ENCODE data around the gene S100A9. TPM values are rescaled to one million over a fixed set of nuclear protein-coding genes. Genes with fewer than 3 reads are reported as not detected.

Gene S100A9
- total and polyA plus RNA-seq, 2 of the 4 experiments (the other 2 are of a cell fraction): not detected

GRCh38 chr1:153372571-153372970 is 14.9 kb downstream of the S100A9 start:
- in situ Hi-C loops (cut with MboI; ENCODE audit: low sequenced_read_pairs): no loop called here

More at GRCh38 chr1:153372571-153372970, 14.9 kb downstream of the S100A9 start:
- no peaks in the 10 kb centered on the region for H3K9me3 ChIP-seq (ENCODE audit: control insufficient read depth, insufficient read depth, low read length)
- dilution Hi-C loops (cut with HindIII; ENCODE audit: low sequenced_read_pairs, unreplicated experiment) (no loop called here), intact Hi-C loops (cut with micrococcal nuclease) (no loop called here)
- H3K9me1 ChIP-seq (ENCODE audit: insufficient read depth, low read length): no peaks in the 10 kb centered on the region
- peaks cover 2% of the 10 kb centered on the region; the same call in 1 of the 2 replicates for H3K27me3 ChIP-seq (ENCODE audit: control insufficient read depth, insufficient read depth, low read length)
- H2AFZ ChIP-seq (replicated peaks; ENCODE audit: low read length, poor library complexity): no peak overlapping the region
- no peak overlapping the region for H3K4me2 ChIP-seq (ENCODE audit: low read depth, low read length)
- ATAC-seq (ENCODE audit: low read depth) (no peak), DNase-seq (no peak)
- WGBS, 2 experiments (ENCODE audit: extremely low coverage in 2 of 2, insufficient read length in 1 of 2): 17% methylated on average over 1 of the region's 2 CpGs; no CpG with 5 or more reads in 1 of the 2 experiments
- H2BK5ac ChIP-seq (ENCODE audit: low read depth, low read length, poor library complexity, severe bottlenecking): no peak overlapping the region
- H2BK20ac ChIP-seq (ENCODE audit: low read depth, low read length): no peak overlapping the region
- H3K4ac ChIP-seq (ENCODE audit: low read depth, low read length): no peak overlapping the region
- no peaks in the 10 kb centered on the region for H3K79me1 ChIP-seq (ENCODE audit: low read depth in 1 of 2, low read length in 2 of 2)
- POLR2A ChIA-PET (ENCODE audit: unreplicated experiment): no interaction called here
- no peak overlapping the region for H3K23ac ChIP-seq (ENCODE audit: low read depth, low read length)
- BruUV-seq (replicated peaks): no TSS peak
- no peak overlapping the region for H3K56ac ChIP-seq (ENCODE audit: extremely low read depth, insufficient read depth, low read length)
- H2AK9ac ChIP-seq (replicated peaks; ENCODE audit: low read depth, low read length, poor library complexity): no peak overlapping the region
- H2BK120ac ChIP-seq (ENCODE audit: low read depth, low read length): no peak overlapping the region
- no peak overlapping the region for H2BK15ac ChIP-seq (ENCODE audit: low read depth, low read length)
- TF ChIP-seq MAZ (IDR thresholded peaks at IDR 0.05; ENCODE audit: borderline replicate concordance, low read depth, low read length) (no peak), MAFK (IDR thresholded peaks at IDR 0.05; ENCODE audit: low read depth, low read length) (no peak), MXI1 (IDR thresholded peaks at IDR 0.05; ENCODE audit: borderline replicate concordance, low read depth, low read length) (no peak), POLR2A (IDR thresholded peaks at IDR 0.05; ENCODE audit: low read depth, low read length) (no peak), RAD21 (IDR thresholded peaks at IDR 0.05; ENCODE audit: low read length) (no peak), RCOR1 (IDR thresholded peaks at IDR 0.05; ENCODE audit: insufficient replicate concordance, low read length) (no peak), CHD1 (IDR thresholded peaks at IDR 0.05; ENCODE audit: low read depth, low read length) (no peak), ELK1 (IDR thresholded peaks at IDR 0.05; ENCODE audit: borderline replicate concordance, low read depth, low read length) (no peak), RFX5 (IDR thresholded peaks at IDR 0.05; ENCODE audit: low read depth, low read length) (no peak), BHLHE40 (IDR thresholded peaks at IDR 0.05; ENCODE audit: low read depth, low read length) (no peak), USF2 (IDR thresholded peaks at IDR 0.05; ENCODE audit: low read depth, low read length) (no peak), NFE2L2 (IDR thresholded peaks at IDR 0.05; ENCODE audit: low read depth, low read length) (no peak), CTCF (conservative IDR thresholded peaks at IDR 0.05; ENCODE audit: low read depth, low read length) (no peak), SMC3 (IDR thresholded peaks at IDR 0.05; ENCODE audit: low read depth, low read length) (no peak), CEBPB (IDR thresholded peaks at IDR 0.05; ENCODE audit: low read depth, low read length) (no peak), FOS (IDR thresholded peaks at IDR 0.05; ENCODE audit: low read depth, low read length) (no peak)
- H3K14ac ChIP-seq (replicated peaks; ENCODE audit: low read depth, low read length): no peak overlapping the region
- H3K36me3 ChIP-seq (ENCODE audit: control insufficient read depth, insufficient read depth, low read length): no peaks in the 10 kb centered on the region
- no peak overlapping the region for H3K18ac ChIP-seq (ENCODE audit: low read depth, low read length)
- no peak overlapping the region for H4K5ac ChIP-seq (ENCODE audit: low read depth, low read length)
- H3K27ac ChIP-seq (ENCODE audit: insufficient read depth, low read length): no peak overlapping the region
- H2AK5ac ChIP-seq (ENCODE audit: low read depth, low read length): no peak overlapping the region
- H4K8ac ChIP-seq (ENCODE audit: low read depth in 2 of 2, low read length in 2 of 2): no peak overlapping the region
- H4K20me1 ChIP-seq (ENCODE audit: insufficient read depth, low read length): no peaks in the 10 kb centered on the region
- no peak overlapping the region for H3K9ac ChIP-seq (ENCODE audit: low read depth, low read length)
- H3K4me3 ChIP-seq (ENCODE audit: insufficient read depth, low read depth, low read length): no peak overlapping the region
- H3K4me1 ChIP-seq (ENCODE audit: control insufficient read depth, insufficient read depth, low read length): no peaks in the 10 kb centered on the region
- CTCF ChIA-PET: interaction anchor here (0.9 kb wide), 1 partner anchor 17 kb away, joined by 3 read pairs; no protein-coding TSS in a partner anchor
- no peak overlapping the region for H4K91ac ChIP-seq (ENCODE audit: insufficient read depth, low read depth, low read length)
